CD8-positive, alpha-beta memory T cell (primary cell): Measurements from ENCODE around the gene NKX2-1. TPM values are rescaled to one million over a fixed set of nuclear protein-coding genes. Genes with fewer than 3 reads are reported as not detected.

Experiments used
- CTCF ChIA-PET: fragments of 350-600 bp; sonication (Branson Sonifier 250); formaldehyde crosslinking; loops from one replicate; lab custom pipeline; 2021; ENCODE audit warnings: antibody characterized with exemption; lab: Charles Lee
- POLR2A ChIA-PET: fragments of 350-600 bp; sonication (Branson Sonifier 250); formaldehyde crosslinking; loops from one replicate; lab custom pipeline; 2021; ENCODE audit warnings: antibody characterized with exemption; lab: Charles Lee
- DNase-seq, 5 donors: peaks; one replicate each; pipeline versions ENCODE4 v3.0.0 to v3.0.0-alpha.2; 2020 to 2022; ENCODE audit warnings: mixed read lengths in 1 of 5
- H3K27ac ChIP-seq: one replicate; pipeline ENCODE4 v1.7.0; 2013; ENCODE audit warnings: low read depth, mild to moderate bottlenecking, low read length, moderate library complexity
- H3K27me3 ChIP-seq: 2 replicates; pipeline ENCODE4 v1.7.0; 2013; ENCODE audit warnings: low read length, mild to moderate bottlenecking; ENCODE audit not compliant: insufficient read depth, poor library complexity, severe bottlenecking
- H3K36me3 ChIP-seq: 2 replicates; pipeline ENCODE4 v1.7.0; 2013; ENCODE audit warnings: mild to moderate bottlenecking, low read length, moderate library complexity; ENCODE audit not compliant: insufficient read depth
- H3K4me1 ChIP-seq: 2 replicates; pipeline ENCODE4 v1.7.0; 2013; ENCODE audit warnings: mild to moderate bottlenecking, low read length, moderate library complexity; ENCODE audit not compliant: insufficient read depth
- H3K4me3 ChIP-seq: 2 replicates; pipeline ENCODE4 v1.7.0; 2013; ENCODE audit warnings: mild to moderate bottlenecking, low read length
- H3K9me3 ChIP-seq: 2 replicates; pipeline ENCODE4 v1.7.0; 2013; ENCODE audit warnings: mild to moderate bottlenecking, low read length
- H3K27ac Mint-ChIP-seq, 8 donors: one replicate each; pipeline ENCODE4 v1.8.0; 2020 to 2021; ENCODE audit warnings: mixed read lengths in 8 of 8, mild to moderate bottlenecking in 6 of 8, inconsistent platforms in 3 of 8, moderate library complexity in 3 of 8
- H3K27me3 Mint-ChIP-seq, 2 donors: one replicate each; pipeline ENCODE4 v1.8.0; 2020 to 2021; ENCODE audit warnings: mixed read lengths in 2 of 2, mild to moderate bottlenecking in 1 of 2, moderate library complexity in 1 of 2
- H3K36me3 Mint-ChIP-seq, 3 donors: one replicate each; pipeline ENCODE4 v1.8.0; 2020 to 2021; ENCODE audit warnings: mixed read lengths in 3 of 3, inconsistent platforms in 1 of 3, mild to moderate bottlenecking in 1 of 3
- H3K4me1 Mint-ChIP-seq, 3 donors: one replicate each; pipeline ENCODE4 v1.8.0; 2020 to 2021; ENCODE audit warnings: mixed read lengths in 3 of 3, inconsistent platforms in 1 of 3, mild to moderate bottlenecking in 1 of 3
- H3K4me3 Mint-ChIP-seq, 7 donors: one replicate each; pipeline ENCODE4 v1.8.0; 2020 to 2021; ENCODE audit warnings: mixed read lengths in 7 of 7, mild to moderate bottlenecking in 6 of 7, moderate library complexity in 4 of 7, inconsistent platforms in 2 of 7
- H3K9me3 Mint-ChIP-seq, 5 donors: one replicate each; pipeline ENCODE4 v1.8.0; 2020 to 2022; ENCODE audit warnings: mixed read lengths in 5 of 5, mild to moderate bottlenecking in 3 of 5, moderate library complexity in 2 of 5, inconsistent platforms in 1 of 5
- polyA plus RNA-seq: library from polyadenylated mRNA; unstranded; fragments of 300-500 nt; fragmentation: Illumina TruSeq; gene quantifications from one replicate; pipeline ENCODE4 v1.2.3, GENCODE V29; 2021
- total RNA-seq, 2 experiments: library from RNA; stranded (reverse); gene quantifications; one replicate each; pipeline ENCODE4 v1.2.3, GENCODE V29; 2021

The NKX2-1 gene
- total and polyA plus RNA-seq, 3 experiments from 2014 or later: not detected

DNA sequence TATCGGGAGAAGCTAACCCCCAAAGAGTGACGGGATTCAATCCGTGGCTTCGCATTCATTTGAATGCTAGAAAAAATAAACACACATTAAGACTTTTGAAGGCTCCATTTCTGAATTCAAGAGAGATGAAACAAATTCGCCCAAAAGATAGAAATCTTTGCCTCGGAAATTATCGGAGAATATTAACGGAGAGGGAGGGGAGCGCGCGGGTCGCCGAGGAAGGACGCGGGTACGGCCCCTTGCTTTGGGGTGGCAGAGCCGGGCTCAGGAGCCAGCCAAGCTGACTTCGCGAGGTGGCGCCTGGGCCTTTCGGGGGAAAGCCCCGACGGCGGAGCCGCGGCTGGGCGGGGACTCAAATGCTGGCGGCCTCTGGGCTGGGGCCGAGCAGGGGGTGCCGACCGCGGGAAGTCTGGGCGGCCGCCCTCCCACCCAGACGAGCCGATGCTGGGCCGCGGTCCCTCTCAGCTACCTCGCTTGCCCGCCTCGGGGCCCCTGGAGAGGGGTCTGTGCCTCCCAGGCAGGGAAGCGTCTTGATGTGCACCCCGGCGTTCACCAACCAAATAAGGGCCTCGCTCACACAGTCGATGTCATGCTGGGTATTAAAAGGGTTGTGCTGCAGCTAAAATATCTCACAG lies 14.7 kb downstream of the NKX2-1 start:
- Histone ChIP-seq H3K9me3 (no peaks in the 10 kb centered on the region), H3K27ac (no peak overlapping the region), H3K4me1 (no peaks in the 10 kb centered on the region), H3K4me3 (no peak overlapping the region), H3K27me3 (peaks cover 20% of the 10 kb centered on the region), H3K36me3 (no peaks in the 10 kb centered on the region)
- peaks cover 63 to 83% of the 10 kb centered on the region in 2 donors for H3K27me3 Mint-ChIP-seq
- peaks cover 7 to 23% (median 17%) of the 10 kb centered on the region in 3 donors for H3K4me1 Mint-ChIP-seq
- no peak overlapping the region for H3K27ac Mint-ChIP-seq
- CTCF ChIA-PET: no interaction called here
- H3K36me3 Mint-ChIP-seq: peaks cover 0 to 3% (median 0%) of the 10 kb centered on the region in 3 donors
- POLR2A ChIA-PET: no interaction called here
- peaks cover 0 to 27% (median 9%) of the 10 kb centered on the region in 5 donors for H3K9me3 Mint-ChIP-seq
- no peak for DNase-seq
- H3K4me3 Mint-ChIP-seq: peak overlapping the region in 1 of 7 donors; percentile 34

DNA sequence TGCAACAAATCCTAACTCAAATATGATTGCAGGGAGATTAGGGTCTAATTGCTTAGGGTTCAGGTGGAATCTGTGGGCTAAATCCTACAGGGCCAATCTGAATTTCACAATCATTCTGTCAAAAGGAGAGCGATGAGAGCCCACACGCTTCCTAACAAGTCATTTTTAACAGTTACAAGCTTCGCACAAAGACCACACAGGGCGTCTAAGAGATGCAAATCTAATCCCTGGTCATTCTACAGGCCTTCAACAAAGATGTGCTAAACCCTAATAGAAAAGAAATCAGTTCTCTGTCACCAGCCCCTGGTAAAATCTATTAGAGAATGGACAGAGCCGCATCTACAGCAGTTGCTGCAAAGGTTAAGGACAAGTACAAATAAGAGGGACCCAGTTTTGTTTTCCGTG lies 15.3 kb downstream of the NKX2-1 start:
- Histone ChIP-seq H3K36me3 (no peaks in the 10 kb centered on the region), H3K4me1 (no peaks in the 10 kb centered on the region), H3K27me3 (peaks cover 17% of the 10 kb centered on the region), H3K9me3 (no peaks in the 10 kb centered on the region), H3K4me3 (no peak overlapping the region), H3K27ac (no peak overlapping the region)
- Mint-ChIP-seq H3K9me3 (peaks cover 0 to 27% (median 9%) of the 10 kb centered on the region in 5 donors), H3K4me3 (peak overlapping the region in 1 of 7 donors; percentile 34), H3K27me3 (peaks cover 58 to 83% of the 10 kb centered on the region in 2 donors), H3K27ac (no peak overlapping the region), H3K36me3 (peaks cover 0 to 3% (median 0%) of the 10 kb centered on the region in 3 donors), H3K4me1 (peaks cover 7 to 23% (median 17%) of the 10 kb centered on the region in 3 donors)
- POLR2A ChIA-PET: no interaction called here
- DNase-seq: no peak
- CTCF ChIA-PET: no interaction called here

DNA sequence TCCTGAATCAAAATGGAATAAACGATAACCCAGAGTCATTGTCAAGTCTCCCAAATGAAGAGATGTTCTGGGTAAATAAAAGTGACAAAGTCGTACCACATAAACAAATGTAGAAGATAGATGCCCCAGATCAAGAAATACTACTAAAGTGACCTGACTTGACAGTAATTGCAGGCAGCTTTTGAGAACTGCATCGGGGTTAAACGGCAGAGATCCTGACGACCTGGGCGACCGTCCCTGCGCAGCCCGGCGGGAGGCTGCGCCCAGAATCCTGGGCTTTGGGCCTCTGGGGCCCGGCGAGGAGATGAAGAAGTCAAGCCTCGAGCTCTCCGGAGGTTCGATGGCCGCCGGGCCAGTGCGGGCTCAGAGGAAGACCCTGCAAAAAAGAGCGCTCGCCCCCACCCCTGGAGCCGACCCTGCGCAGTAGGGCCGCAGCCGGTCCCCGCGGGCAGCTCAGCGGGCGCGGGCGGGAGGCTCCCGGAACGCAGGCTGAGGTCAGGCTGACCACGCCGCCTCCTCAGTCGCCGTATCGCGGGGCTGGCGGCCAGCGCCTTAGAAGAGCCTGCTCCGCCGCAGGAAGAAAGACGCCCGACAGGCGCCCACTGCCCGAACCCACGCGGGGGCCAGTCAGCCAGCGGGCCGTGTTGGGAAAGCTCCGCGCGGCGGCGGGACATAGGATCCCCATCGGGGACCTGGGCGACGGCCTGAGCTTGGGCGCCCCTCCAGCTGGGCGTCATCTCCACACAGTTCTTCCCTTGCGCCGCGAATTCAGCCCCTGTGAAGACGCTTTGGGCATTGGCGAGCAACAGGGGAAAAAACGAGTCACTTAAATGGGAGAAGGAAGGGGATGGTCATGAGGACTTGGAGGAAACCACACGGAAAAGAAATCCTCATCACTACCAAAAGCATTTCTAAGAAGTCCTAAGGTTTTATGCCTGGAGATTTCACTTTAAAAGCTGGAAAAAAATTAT lies 16.0 kb downstream of the NKX2-1 start:
- peaks cover 17% of the 10 kb centered on the region for H3K27me3 ChIP-seq
- ChIA-PET POLR2A (no interaction called here), CTCF (no interaction called here)

DNA sequence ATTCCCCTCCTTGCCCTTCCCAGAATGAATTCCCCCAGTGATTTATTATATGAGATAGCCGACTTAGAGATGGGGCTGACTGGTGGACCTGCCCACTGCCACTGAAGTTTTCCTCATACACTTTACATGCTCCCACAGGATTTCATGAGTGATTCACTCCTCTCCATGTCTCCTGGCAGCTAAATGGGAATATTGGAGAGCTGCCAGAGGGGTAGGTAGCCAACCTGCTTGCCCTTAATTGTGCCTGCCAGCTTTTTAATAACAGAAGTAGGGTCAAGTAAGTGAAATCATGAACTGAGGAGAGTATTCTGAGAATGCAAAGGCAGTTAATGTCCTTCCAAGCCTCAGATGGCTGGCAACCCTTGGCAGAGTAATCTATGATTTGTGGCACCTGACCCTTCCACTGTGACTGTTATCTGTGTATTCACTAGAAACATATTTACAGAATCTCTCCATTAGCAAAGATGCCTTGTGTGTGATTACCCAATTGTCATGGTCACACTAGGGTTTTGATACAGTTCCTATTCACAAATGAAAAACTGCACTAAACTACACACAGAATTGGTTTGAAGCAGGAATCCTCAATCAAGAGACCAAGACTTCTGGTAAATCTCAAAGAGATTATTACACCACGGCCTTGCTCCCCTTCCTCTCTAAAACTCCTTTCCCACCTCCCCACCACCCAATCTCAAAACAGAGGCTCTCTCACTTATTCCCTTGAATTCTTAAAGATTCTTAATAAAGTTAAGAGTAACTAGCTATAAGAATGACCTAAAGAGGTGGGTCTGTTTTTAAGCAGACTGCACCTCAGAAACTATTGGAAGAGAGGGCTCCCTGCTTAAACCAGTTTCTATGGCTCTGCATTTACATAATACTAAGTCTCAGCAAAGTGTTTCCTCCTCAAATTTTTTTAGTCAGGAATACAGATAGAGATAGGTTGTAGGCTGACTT lies 17.2 kb downstream of the NKX2-1 start:
- POLR2A ChIA-PET: no interaction called here
- Histone ChIP-seq H3K27ac (no peak overlapping the region), H3K4me1 (no peaks in the 10 kb centered on the region), H3K9me3 (no peaks in the 10 kb centered on the region), H3K27me3 (peaks cover 17% of the 10 kb centered on the region), H3K4me3 (no peak overlapping the region), H3K36me3 (no peaks in the 10 kb centered on the region)
- peaks cover 7 to 20% (median 15%) of the 10 kb centered on the region in 3 donors for H3K4me1 Mint-ChIP-seq
- peaks cover 0 to 3% (median 0%) of the 10 kb centered on the region in 3 donors for H3K36me3 Mint-ChIP-seq
- CTCF ChIA-PET: no interaction called here
- peaks cover 44 to 73% of the 10 kb centered on the region in 2 donors for H3K27me3 Mint-ChIP-seq
- H3K4me3 Mint-ChIP-seq: no peak overlapping the region
- DNase-seq: no peak
- H3K9me3 Mint-ChIP-seq: peaks cover 0 to 15% (median 7%) of the 10 kb centered on the region in 5 donors
- H3K27ac Mint-ChIP-seq: no peak overlapping the region

More for the DNA sequence above, 16.0 kb downstream of the NKX2-1 start:
- no peak overlapping the region for H3K27ac ChIP-seq
- H3K36me3 ChIP-seq: no peaks in the 10 kb centered on the region
- H3K9me3 Mint-ChIP-seq: peaks cover 0 to 21% (median 8%) of the 10 kb centered on the region in 5 donors
- H3K36me3 Mint-ChIP-seq: peaks cover 0 to 3% (median 0%) of the 10 kb centered on the region in 3 donors
- H3K4me1 Mint-ChIP-seq: peaks cover 7 to 23% (median 17%) of the 10 kb centered on the region in 3 donors
- H3K27me3 Mint-ChIP-seq: peaks cover 51 to 78% of the 10 kb centered on the region in 2 donors
- no peak overlapping the region for H3K4me3 ChIP-seq
- H3K27ac Mint-ChIP-seq: no peak overlapping the region
- DNase-seq: no peak
- H3K4me1 ChIP-seq: no peaks in the 10 kb centered on the region
- no peak overlapping the region for H3K4me3 Mint-ChIP-seq
- H3K9me3 ChIP-seq: no peaks in the 10 kb centered on the region

DNA sequence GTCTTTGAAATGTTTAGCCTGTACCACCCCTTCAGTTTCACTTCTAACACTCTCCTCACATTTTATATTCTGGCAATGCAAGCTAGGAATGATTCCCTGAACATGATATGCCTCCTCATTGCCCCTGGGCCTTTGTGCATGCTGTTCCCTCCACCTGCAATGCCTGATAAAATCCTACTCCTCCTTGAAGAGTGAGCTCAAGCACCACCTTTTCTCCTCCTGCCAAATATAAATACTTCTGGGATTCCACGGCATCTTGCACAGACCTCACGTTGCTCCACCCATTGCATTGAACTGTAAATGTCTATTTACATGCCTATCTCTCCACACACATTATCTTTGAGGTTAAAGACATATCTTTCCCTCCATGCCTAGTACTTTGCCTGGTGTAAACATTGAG lies 21.1 kb downstream of the NKX2-1 start:
- DNase-seq: no peak
- Histone ChIP-seq H3K27ac (no peak overlapping the region), H3K36me3 (no peaks in the 10 kb centered on the region), H3K9me3 (no peaks in the 10 kb centered on the region), H3K27me3 (peaks cover 9% of the 10 kb centered on the region), H3K4me3 (no peak overlapping the region), H3K4me1 (no peaks in the 10 kb centered on the region)
- Mint-ChIP-seq H3K4me3 (no peak overlapping the region), H3K9me3 (peaks cover 0 to 6% (median 3%) of the 10 kb centered on the region in 5 donors), H3K27me3 (peaks cover 21 to 61% of the 10 kb centered on the region in 2 donors), H3K27ac (no peak overlapping the region), H3K36me3 (peaks cover 0 to 3% (median 0%) of the 10 kb centered on the region in 3 donors), H3K4me1 (peaks cover 0 to 4% (median 2%) of the 10 kb centered on the region in 3 donors)
- POLR2A ChIA-PET: no interaction called here
- CTCF ChIA-PET: no interaction called here

DNA sequence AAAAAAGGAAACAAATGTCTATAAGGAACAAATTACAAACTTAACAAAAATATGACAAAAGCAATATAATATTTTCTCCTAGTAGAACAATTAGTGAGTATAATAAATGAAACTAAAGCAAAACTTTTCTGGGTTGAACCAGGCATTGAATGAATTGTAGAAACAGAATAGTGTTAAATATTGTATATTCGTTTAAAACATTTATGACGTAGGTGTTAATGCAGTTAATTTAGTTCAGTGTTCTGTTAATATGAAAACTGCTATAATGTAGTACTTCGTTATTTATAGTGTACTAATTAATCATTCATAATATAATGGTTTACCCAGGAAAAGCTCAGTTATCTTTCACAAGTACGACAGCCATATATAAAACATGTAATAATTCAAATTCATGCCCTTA lies 23.7 kb downstream of the NKX2-1 start:
- no peaks in the 10 kb centered on the region for H3K4me1 Mint-ChIP-seq
- ChIA-PET CTCF (no interaction called here), POLR2A (no interaction called here)
- H3K27me3 Mint-ChIP-seq: peaks cover 4 to 54% of the 10 kb centered on the region in 2 donors
- Histone ChIP-seq H3K9me3 (no peaks in the 10 kb centered on the region), H3K4me1 (no peaks in the 10 kb centered on the region), H3K27me3 (no peaks in the 10 kb centered on the region), H3K36me3 (no peaks in the 10 kb centered on the region), H3K27ac (no peak overlapping the region), H3K4me3 (no peak overlapping the region)
- no peak overlapping the region for H3K27ac Mint-ChIP-seq
- no peaks in the 10 kb centered on the region for H3K36me3 Mint-ChIP-seq
- no peak overlapping the region for H3K4me3 Mint-ChIP-seq
- H3K9me3 Mint-ChIP-seq: peaks cover 0 to 3% (median 2%) of the 10 kb centered on the region in 5 donors
- no peak for DNase-seq

DNA sequence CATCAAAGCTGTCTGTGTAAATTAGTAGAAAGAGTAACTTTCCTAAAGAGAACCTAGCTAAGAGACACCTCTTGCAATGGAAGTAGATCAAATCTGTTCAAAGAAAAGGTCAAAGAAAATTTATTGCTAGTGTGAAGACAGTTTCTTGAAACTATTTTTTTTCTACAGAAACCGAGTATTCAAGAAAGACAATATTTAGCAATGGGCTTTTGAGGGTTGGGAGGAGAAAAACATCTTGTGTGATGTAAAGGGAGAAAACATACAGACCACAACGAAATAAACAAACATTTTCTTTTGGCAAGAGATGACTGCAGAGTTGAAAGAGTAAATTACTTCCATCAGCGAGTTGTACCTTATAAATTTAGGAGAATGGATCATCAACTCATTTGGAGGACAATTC lies 24.4 kb downstream of the NKX2-1 start:
- no peak overlapping the region for H3K27ac ChIP-seq
- no peaks in the 10 kb centered on the region for H3K9me3 ChIP-seq
- Mint-ChIP-seq H3K27me3 (peaks cover 4 to 52% of the 10 kb centered on the region in 2 donors), H3K36me3 (no peaks in the 10 kb centered on the region), H3K9me3 (peaks cover 0 to 3% (median 2%) of the 10 kb centered on the region in 5 donors), H3K4me1 (no peaks in the 10 kb centered on the region), H3K4me3 (no peak overlapping the region), H3K27ac (no peak overlapping the region)
- H3K4me1 ChIP-seq: no peaks in the 10 kb centered on the region
- no peak for DNase-seq
- no peaks in the 10 kb centered on the region for H3K36me3 ChIP-seq
- H3K4me3 ChIP-seq: no peak overlapping the region
- CTCF ChIA-PET: no interaction called here
- POLR2A ChIA-PET: no interaction called here
- H3K27me3 ChIP-seq: no peaks in the 10 kb centered on the region
